ENCODE data around the gene COG7. TPM values are rescaled to one million over a fixed set of nuclear protein-coding genes. Genes with fewer than 3 reads are reported as not detected.

The COG7 gene
- polyA plus RNA-seq, 1 of the 3 experiments (the other 2 are of a cell fraction), result 33.0 TPM

GRCh38 chr16:23371368-23371767, 81.6 kb downstream of the COG7 start:
- no peaks in the 10 kb centered on the region for H3F3A ChIP-seq (replicated peaks; ENCODE audit: insufficient read depth)
- no peaks in the 10 kb centered on the region for H3K9me3 ChIP-seq
- 83% methylated on average over 7 of the region's 9 CpGs for WGBS (ENCODE audit: low lambda C conversion rate)
- H2AFZ ChIP-seq (ENCODE audit: low read depth), result no peak overlapping the region
- no peak for DNase-seq
- no peaks in the 10 kb centered on the region for H3K4me1 ChIP-seq (ENCODE audit: control insufficient read depth in 1 of 2, insufficient read depth in 2 of 2, low read depth in 1 of 2, low read length in 1 of 2)
- ChIA-PET CTCF (no interaction called here), POLR2A (no interaction called here)
- no peaks in the 10 kb centered on the region for H3K79me2 ChIP-seq (ENCODE audit: insufficient read depth)
- H3K27ac ChIP-seq (ENCODE audit: low read depth in 2 of 2, low read length in 1 of 2), result no peak overlapping the region
- H3K9me2 ChIP-seq, result no peaks in the 10 kb centered on the region
- no peaks in the 10 kb centered on the region for H3K27me3 ChIP-seq (ENCODE audit: insufficient read depth)
- TF ChIP-seq GABPA (IDR thresholded peaks at IDR 0.05; ENCODE audit: low read depth) (no peak), YY1 (IDR thresholded peaks at IDR 0.05; ENCODE audit: low read depth) (no peak), MAX (IDR thresholded peaks at IDR 0.05; ENCODE audit: low read depth) (no peak), SMC3 (IDR thresholded peaks at IDR 0.05; ENCODE audit: low read depth, low read length) (no peak), MXI1 (IDR thresholded peaks at IDR 0.05; ENCODE audit: low read depth, low read length) (no peak), USF2 (IDR thresholded peaks at IDR 0.05; ENCODE audit: borderline replicate concordance, low read depth, low read length) (no peak), NRF1 (IDR thresholded peaks at IDR 0.05; ENCODE audit: low read depth, low read length) (no peak), CTCF (IDR thresholded peaks at IDR 0.05) (no peak; the same call in 1 of the 2 replicates), RAD21 (IDR thresholded peaks at IDR 0.05; ENCODE audit: low read length) (no peak), RCOR1 (IDR thresholded peaks at IDR 0.05; ENCODE audit: low read length) (no peak), SIN3A (IDR thresholded peaks at IDR 0.05; ENCODE audit: borderline replicate concordance, low read depth, low read length) (no peak), GATA2 (CRISPR knock-in tag; IDR thresholded peaks at IDR 0.05) (no peak), TCF12 (IDR thresholded peaks at IDR 0.05) (no peak), MEF2A (IDR thresholded peaks at IDR 0.05; ENCODE audit: borderline replicate concordance, low read depth) (no peak), JUND (IDR thresholded peaks at IDR 0.05) (no peak), POLR2AphosphoS5 (IDR thresholded peaks at IDR 0.05; ENCODE audit: low read depth, low read length) (no peak), ELF1 (IDR thresholded peaks at IDR 0.05) (no peak)
- TF ChIP-seq, protein P1, sequence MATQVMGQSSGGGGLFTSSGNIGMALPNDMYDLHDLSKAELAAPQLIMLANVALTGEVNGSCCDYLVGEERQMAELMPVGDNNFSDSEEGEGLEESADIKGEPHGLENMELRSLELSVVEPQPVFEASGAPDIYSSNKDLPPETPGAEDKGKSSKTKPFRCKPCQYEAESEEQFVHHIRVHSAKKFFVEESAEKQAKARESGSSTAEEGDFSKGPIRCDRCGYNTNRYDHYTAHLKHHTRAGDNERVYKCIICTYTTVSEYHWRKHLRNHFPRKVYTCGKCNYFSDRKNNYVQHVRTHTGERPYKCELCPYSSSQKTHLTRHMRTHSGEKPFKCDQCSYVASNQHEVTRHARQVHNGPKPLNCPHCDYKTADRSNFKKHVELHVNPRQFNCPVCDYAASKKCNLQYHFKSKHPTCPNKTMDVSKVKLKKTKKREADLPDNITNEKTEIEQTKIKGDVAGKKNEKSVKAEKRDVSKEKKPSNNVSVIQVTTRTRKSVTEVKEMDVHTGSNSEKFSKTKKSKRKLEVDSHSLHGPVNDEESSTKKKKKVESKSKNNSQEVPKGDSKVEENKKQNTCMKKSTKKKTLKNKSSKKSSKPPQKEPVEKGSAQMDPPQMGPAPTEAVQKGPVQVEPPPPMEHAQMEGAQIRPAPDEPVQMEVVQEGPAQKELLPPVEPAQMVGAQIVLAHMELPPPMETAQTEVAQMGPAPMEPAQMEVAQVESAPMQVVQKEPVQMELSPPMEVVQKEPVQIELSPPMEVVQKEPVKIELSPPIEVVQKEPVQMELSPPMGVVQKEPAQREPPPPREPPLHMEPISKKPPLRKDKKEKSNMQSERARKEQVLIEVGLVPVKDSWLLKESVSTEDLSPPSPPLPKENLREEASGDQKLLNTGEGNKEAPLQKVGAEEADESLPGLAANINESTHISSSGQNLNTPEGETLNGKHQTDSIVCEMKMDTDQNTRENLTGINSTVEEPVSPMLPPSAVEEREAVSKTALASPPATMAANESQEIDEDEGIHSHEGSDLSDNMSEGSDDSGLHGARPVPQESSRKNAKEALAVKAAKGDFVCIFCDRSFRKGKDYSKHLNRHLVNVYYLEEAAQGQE (IDR thresholded peaks at IDR 0.05; ENCODE audit: low read depth, low read length), result no peak
- TF ChIP-seq, protein P2, sequence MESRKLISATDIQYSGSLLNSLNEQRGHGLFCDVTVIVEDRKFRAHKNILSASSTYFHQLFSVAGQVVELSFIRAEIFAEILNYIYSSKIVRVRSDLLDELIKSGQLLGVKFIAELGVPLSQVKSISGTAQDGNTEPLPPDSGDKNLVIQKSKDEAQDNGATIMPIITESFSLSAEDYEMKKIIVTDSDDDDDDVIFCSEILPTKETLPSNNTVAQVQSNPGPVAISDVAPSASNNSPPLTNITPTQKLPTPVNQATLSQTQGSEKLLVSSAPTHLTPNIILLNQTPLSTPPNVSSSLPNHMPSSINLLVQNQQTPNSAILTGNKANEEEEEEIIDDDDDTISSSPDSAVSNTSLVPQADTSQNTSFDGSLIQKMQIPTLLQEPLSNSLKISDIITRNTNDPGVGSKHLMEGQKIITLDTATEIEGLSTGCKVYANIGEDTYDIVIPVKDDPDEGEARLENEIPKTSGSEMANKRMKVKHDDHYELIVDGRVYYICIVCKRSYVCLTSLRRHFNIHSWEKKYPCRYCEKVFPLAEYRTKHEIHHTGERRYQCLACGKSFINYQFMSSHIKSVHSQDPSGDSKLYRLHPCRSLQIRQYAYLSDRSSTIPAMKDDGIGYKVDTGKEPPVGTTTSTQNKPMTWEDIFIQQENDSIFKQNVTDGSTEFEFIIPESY (IDR thresholded peaks at IDR 0.05; ENCODE audit: borderline replicate concordance, low read depth), result no peak
- TF ChIP-seq, protein P3, sequence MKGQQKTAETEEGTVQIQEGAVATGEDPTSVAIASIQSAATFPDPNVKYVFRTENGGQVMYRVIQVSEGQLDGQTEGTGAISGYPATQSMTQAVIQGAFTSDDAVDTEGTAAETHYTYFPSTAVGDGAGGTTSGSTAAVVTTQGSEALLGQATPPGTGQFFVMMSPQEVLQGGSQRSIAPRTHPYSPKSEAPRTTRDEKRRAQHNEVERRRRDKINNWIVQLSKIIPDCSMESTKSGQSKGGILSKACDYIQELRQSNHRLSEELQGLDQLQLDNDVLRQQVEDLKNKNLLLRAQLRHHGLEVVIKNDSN (IDR thresholded peaks at IDR 0.05; ENCODE audit: borderline replicate concordance, low read depth), result no peak
- H4K20me1 ChIP-seq (ENCODE audit: insufficient read depth), result no peaks in the 10 kb centered on the region
- H3K36me3 ChIP-seq (replicated peaks in 1 of 2; ENCODE audit: control insufficient read depth in 1 of 2, insufficient read depth in 2 of 2, low read length in 1 of 2), result no peaks in the 10 kb centered on the region
- no peak overlapping the region for H3K4me2 ChIP-seq
- H3K9ac ChIP-seq, result no peak overlapping the region
- H3K4me3 ChIP-seq (ENCODE audit: low read depth in 2 of 2, low read length in 1 of 2), result no peak overlapping the region
